ENCODE measurements around the gene SERPINA1.
"Not testable (repeated sequence)": the region's sequence is repeated elsewhere in the genome, so short reads cannot be mapped to it uniquely, and the experiment has no call there.

- TF ChIP-seq, protein P1, sequence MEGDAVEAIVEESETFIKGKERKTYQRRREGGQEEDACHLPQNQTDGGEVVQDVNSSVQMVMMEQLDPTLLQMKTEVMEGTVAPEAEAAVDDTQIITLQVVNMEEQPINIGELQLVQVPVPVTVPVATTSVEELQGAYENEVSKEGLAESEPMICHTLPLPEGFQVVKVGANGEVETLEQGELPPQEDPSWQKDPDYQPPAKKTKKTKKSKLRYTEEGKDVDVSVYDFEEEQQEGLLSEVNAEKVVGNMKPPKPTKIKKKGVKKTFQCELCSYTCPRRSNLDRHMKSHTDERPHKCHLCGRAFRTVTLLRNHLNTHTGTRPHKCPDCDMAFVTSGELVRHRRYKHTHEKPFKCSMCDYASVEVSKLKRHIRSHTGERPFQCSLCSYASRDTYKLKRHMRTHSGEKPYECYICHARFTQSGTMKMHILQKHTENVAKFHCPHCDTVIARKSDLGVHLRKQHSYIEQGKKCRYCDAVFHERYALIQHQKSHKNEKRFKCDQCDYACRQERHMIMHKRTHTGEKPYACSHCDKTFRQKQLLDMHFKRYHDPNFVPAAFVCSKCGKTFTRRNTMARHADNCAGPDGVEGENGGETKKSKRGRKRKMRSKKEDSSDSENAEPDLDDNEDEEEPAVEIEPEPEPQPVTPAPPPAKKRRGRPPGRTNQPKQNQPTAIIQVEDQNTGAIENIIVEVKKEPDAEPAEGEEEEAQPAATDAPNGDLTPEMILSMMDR (IDR thresholded peaks at IDR 0.05), result not testable (repeated sequence)
- TF ChIP-seq NFYB (CRISPR knock-in tag; conservative IDR thresholded peaks at IDR 0.05; ENCODE audit: low read depth); HMGA2 (CRISPR knock-in tag; IDR thresholded peaks at IDR 0.05); SMAD4 (CRISPR knock-in tag; IDR thresholded peaks at IDR 0.05); JUN (CRISPR knock-in tag; IDR thresholded peaks at IDR 0.05); ESRRA (CRISPR knock-in tag; IDR thresholded peaks at IDR 0.05; ENCODE audit: borderline replicate concordance); TEAD1 (CRISPR knock-in tag; IDR thresholded peaks at IDR 0.05): not testable (repeated sequence)
- TF ChIP-seq, protein P2, sequence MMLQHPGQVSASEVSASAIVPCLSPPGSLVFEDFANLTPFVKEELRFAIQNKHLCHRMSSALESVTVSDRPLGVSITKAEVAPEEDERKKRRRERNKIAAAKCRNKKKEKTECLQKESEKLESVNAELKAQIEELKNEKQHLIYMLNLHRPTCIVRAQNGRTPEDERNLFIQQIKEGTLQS (CRISPR knock-in tag; conservative IDR thresholded peaks at IDR 0.05), result not testable (repeated sequence)
Observed at GRCh38 chr14:94417497-94418205, 29.2 kb upstream of the SERPINA1 start.
